ENCODE measurements around the gene FOS. TPM values are rescaled to one million over a fixed set of nuclear protein-coding genes. Genes with fewer than 3 reads are reported as not detected.

The FOS gene
- total and polyA plus RNA-seq, 2 of the 8 experiments (the other 6 are each of a cell fraction or from before 2014, with no cell fraction given): 50.2 to 51.8 TPM

GRCh38 chr14:75323571-75323970, 44.9 kb downstream of the FOS start:
- 0 out of 2 replicates have a peak overlapping the region, but pooled peaks have one; percentile 18 for H2AK5ac ChIP-seq (ENCODE audit: low read depth, low read length)
- no peak overlapping the region for H3K23ac ChIP-seq (ENCODE audit: insufficient read length)
- no peak overlapping the region for H2BK120ac ChIP-seq (replicated peaks; ENCODE audit: low read depth, low read length)
- H3K27ac ChIP-seq (ENCODE audit: low read depth, low read length): no peak overlapping the region
- 60% methylated on average over 6 of the region's 6 CpGs; no CpG with 5 or more reads in 1 of the 2 experiments for WGBS, 2 experiments (ENCODE audit: extremely low coverage in 1 of 2, insufficient coverage in 1 of 2, insufficient read length in 1 of 2, insufficient replicate concordance in 2 of 2, low coverage in 1 of 2, low lambda C conversion rate in 2 of 2, missing lambda C conversion rate in 1 of 2)
- H3K9me3 ChIP-seq (ENCODE audit: insufficient read depth in 2 of 2, low read depth in 1 of 2, low read length in 1 of 2): no peaks in the 10 kb centered on the region
- H2BK5ac ChIP-seq (ENCODE audit: low read depth, low read length): no peak overlapping the region
- H3K79me1 ChIP-seq (ENCODE audit: low read depth, low read length): no peaks in the 10 kb centered on the region
- H3K14ac ChIP-seq (ENCODE audit: insufficient read length): no peak overlapping the region
- H3K9ac ChIP-seq (replicated peaks in 1 of 4; ENCODE audit: extremely low read depth in 1 of 4, low read depth in 3 of 4, low read length in 3 of 4): no peak overlapping the region
- no peaks in the 10 kb centered on the region for H3K27me3 ChIP-seq (replicated peaks in 1 of 4; ENCODE audit: control insufficient read depth in 3 of 4, extremely low read depth in 1 of 4, insufficient read depth in 3 of 4, low read length in 3 of 4)
- H4K8ac ChIP-seq (ENCODE audit: extremely low read depth, insufficient read depth, low read length): no peak overlapping the region
- H3K56ac ChIP-seq (replicated peaks; ENCODE audit: insufficient read length, low read depth, low read length): no peak overlapping the region
- DNase-seq (ENCODE audit: low read depth in 1 of 2, low spot score in 2 of 2) (no peak), FAIRE-seq (no peak)
- POLR2A ChIA-PET (ENCODE audit: partially characterized antibody): interaction anchor here (1.6 kb wide), 1 partner anchor 116 kb away, joined by 3 read pairs; no protein-coding TSS in a partner anchor
- no peak overlapping the region for H2AFZ ChIP-seq (ENCODE audit: low read length)
- no peak overlapping the region for H4K91ac ChIP-seq (replicated peaks; ENCODE audit: insufficient read length, low read length)
- H3K79me2 ChIP-seq (ENCODE audit: control insufficient read depth in 1 of 2, insufficient read depth in 2 of 2, low read length in 2 of 2): no peaks in the 10 kb centered on the region
- no peak overlapping the region for H3K18ac ChIP-seq (ENCODE audit: extremely low read depth, low read length)
- no peaks in the 10 kb centered on the region for H4K20me1 ChIP-seq (replicated peaks in 1 of 2; ENCODE audit: control insufficient read depth in 1 of 2, insufficient read depth in 2 of 2, low read length in 2 of 2)
- CTCF ChIA-PET (ENCODE audit: partially characterized antibody): interaction anchor here (1.7 to 2.3 kb wide), 2 partner anchors 15 to 21 kb away, joined by 7 read pairs; no protein-coding TSS in a partner anchor
- no peak for TF ChIP-seq KDM4A (IDR thresholded peaks at IDR 0.05; ENCODE audit: low read depth, low read length, severe bottlenecking)
- TF ChIP-seq EP300 (IDR thresholded peaks at IDR 0.05; ENCODE audit: borderline replicate concordance in 1 of 2, low read depth in 2 of 2, low read length in 2 of 2): no peak
- no peak for TF ChIP-seq MAX (IDR thresholded peaks at IDR 0.05)
- no peak for TF ChIP-seq HDAC6 (IDR thresholded peaks at IDR 0.05; ENCODE audit: low read depth, low read length)
- TF ChIP-seq SP2 (IDR thresholded peaks at IDR 0.05; ENCODE audit: low read length): no peak
- TF ChIP-seq RBBP5 (IDR thresholded peaks at IDR 0.05; ENCODE audit: borderline replicate concordance, low read depth, low read length): no peak
- no peak for TF ChIP-seq TEAD4 (IDR thresholded peaks at IDR 0.05; ENCODE audit: low read depth, low read length)
- no peak for TF ChIP-seq FOSL1 (IDR thresholded peaks at IDR 0.05; ENCODE audit: insufficient read depth, low read depth, low read length)
- TF ChIP-seq BRCA1 (IDR thresholded peaks at IDR 0.05; ENCODE audit: low read depth, low read length): no peak
- no peak for TF ChIP-seq NANOG (IDR thresholded peaks at IDR 0.05; ENCODE audit: insufficient read depth, low read depth, low read length, poor library complexity, severe bottlenecking)
- no peak for TF ChIP-seq ASH2L (IDR thresholded peaks at IDR 0.05; ENCODE audit: low read length)
- no peak for TF ChIP-seq RFX5 (IDR thresholded peaks at IDR 0.05; ENCODE audit: borderline replicate concordance, low read depth, low read length)
- no peaks in the 10 kb centered on the region; the same call in 1 of the 2 replicates for H3K23me2 ChIP-seq (ENCODE audit: low read depth, low read length)
- H3K4me3 ChIP-seq (ENCODE audit: extremely low read depth in 1 of 4, insufficient read depth in 2 of 4, low read depth in 3 of 4, low read length in 4 of 4): no peak overlapping the region
- H3K4ac ChIP-seq (replicated peaks; ENCODE audit: insufficient read length, low read depth, low read length): no peak overlapping the region
- no peak overlapping the region for H2BK20ac ChIP-seq (ENCODE audit: low read length)
- no peak overlapping the region for H2BK15ac ChIP-seq (ENCODE audit: low read length)
- no peaks in the 10 kb centered on the region for H3K36me3 ChIP-seq (ENCODE audit: control insufficient read depth in 2 of 4, insufficient read depth in 4 of 4, low read length in 3 of 4)
- H3K4me1 ChIP-seq (replicated peaks in 1 of 4; ENCODE audit: control insufficient read depth in 3 of 4, insufficient read depth in 4 of 4, low read length in 3 of 4): peaks cover 0 to 6% (median 2%) of the 10 kb centered on the region in 4 experiments; a peak in 2 of 7 replicates
- no peak overlapping the region for H2BK12ac ChIP-seq (ENCODE audit: low read depth, low read length)
- H3K4me2 ChIP-seq (ENCODE audit: insufficient read depth in 1 of 2, low read depth in 2 of 2, low read length in 2 of 2): no peak overlapping the region
- no peak overlapping the region for H4K5ac ChIP-seq (ENCODE audit: insufficient read length, low read depth, low read length)
